Astrocyte (in vitro differentiated cells and primary cell): ENCODE data around the gene ZBTB2. TPM values are rescaled to one million over a fixed set of nuclear protein-coding genes. Genes with fewer than 3 reads are reported as not detected.

Experiments used
- DNase-seq: peaks from one replicate; pipeline ENCODE4 v3.0.0-alpha.2; 2010; ENCODE audit warnings: low read depth
- FAIRE-seq: peaks from 2 replicates; lab custom pipeline; 2011; peaks lifted over from hg19 to GRCh38; lab: Jason Lieb, UNC
- H2AFZ ChIP-seq: 2 replicates; pipeline ENCODE4 v1.6.0; 2012; ENCODE audit warnings: low read depth, low read length, inconsistent platforms
- H3K27ac ChIP-seq: 2 replicates; pipeline ENCODE4 v1.5.1; 2011; ENCODE audit warnings: low read depth, low read length, inconsistent platforms
- H3K27me3 ChIP-seq: 2 replicates; pipeline ENCODE4 v1.6.0; 2011; ENCODE audit warnings: low read length, inconsistent platforms; ENCODE audit not compliant: insufficient read depth
- H3K36me3 ChIP-seq: 2 replicates; pipeline ENCODE4 v1.5.1; 2011; ENCODE audit warnings: low read length, inconsistent platforms; ENCODE audit not compliant: insufficient read depth
- H3K4me1 ChIP-seq: 2 replicates; pipeline ENCODE4 v1.5.1; 2011; ENCODE audit warnings: low read length, inconsistent platforms; ENCODE audit not compliant: insufficient read depth
- H3K4me2 ChIP-seq: 2 replicates; pipeline ENCODE4 v1.6.0; 2012; ENCODE audit warnings: low read length, inconsistent platforms
- H3K4me3 ChIP-seq: 2 replicates; pipeline ENCODE4 v1.5.1; 2011; ENCODE audit warnings: low read depth, mild to moderate bottlenecking, low read length, inconsistent platforms; ENCODE audit not compliant: insufficient read depth
- H3K79me2 ChIP-seq: 2 replicates; pipeline ENCODE4 v1.6.0; 2012; ENCODE audit warnings: mild to moderate bottlenecking, low read length, inconsistent platforms; ENCODE audit not compliant: insufficient read depth
- H3K9ac ChIP-seq: 2 replicates; pipeline ENCODE4 v1.6.0; 2012; ENCODE audit warnings: mild to moderate bottlenecking, low read length, inconsistent platforms
- H3K9me3 ChIP-seq: 2 replicates; pipeline ENCODE4 v1.5.1; 2012; ENCODE audit warnings: low read depth, mild to moderate bottlenecking, low read length, inconsistent platforms; ENCODE audit not compliant: insufficient read depth
- H4K20me1 ChIP-seq: 2 replicates; pipeline ENCODE4 v1.6.0; 2012; ENCODE audit warnings: low read length, inconsistent platforms; ENCODE audit not compliant: insufficient read depth
- H3K27ac Mint-ChIP-seq: one replicate; pipeline ENCODE4 v1.8.0; 2021; ENCODE audit warnings: mild to moderate bottlenecking, mixed read lengths; ENCODE audit not compliant: unreplicated experiment
- H3K27me3 Mint-ChIP-seq: one replicate; pipeline ENCODE4 v1.8.0; 2021; ENCODE audit warnings: low read depth, mixed read lengths; ENCODE audit not compliant: unreplicated experiment
- H3K36me3 Mint-ChIP-seq: one replicate; pipeline ENCODE4 v1.8.0; 2021; ENCODE audit warnings: low read depth, mixed read lengths; ENCODE audit not compliant: unreplicated experiment
- H3K4me1 Mint-ChIP-seq: one replicate; pipeline ENCODE4 v1.8.0; 2021; ENCODE audit warnings: low read depth, mixed read lengths; ENCODE audit not compliant: unreplicated experiment
- H3K4me3 Mint-ChIP-seq: one replicate; pipeline ENCODE4 v1.8.0; 2021; ENCODE audit warnings: mild to moderate bottlenecking, moderate library complexity, mixed read lengths; ENCODE audit not compliant: unreplicated experiment
- H3K9me3 Mint-ChIP-seq: one replicate; pipeline ENCODE4 v1.8.0; 2021; ENCODE audit warnings: mild to moderate bottlenecking, mixed read lengths; ENCODE audit not compliant: unreplicated experiment
- EZH2 ChIP-seq: IDR thresholded peaks from 2 replicates; pipeline ENCODE4 v1.6.1; 2012; ENCODE audit warnings: mild to moderate bottlenecking, low read length, inconsistent platforms; ENCODE audit not compliant: insufficient read depth
- total RNA-seq: library from RNA; stranded (reverse); gene quantifications from 2 replicates; pipeline ENCODE4 v1.2.1, GENCODE V29; 2021
- TF ChIP-seq, protein P1 (sequence below): IDR thresholded peaks from 2 replicates; pipeline ENCODE4 v1.5.1; 2011; ENCODE audit warnings: low read depth, mild to moderate bottlenecking, inconsistent platforms, low read length, moderate library complexity; ENCODE audit not compliant: insufficient read depth

The ZBTB2 gene
- total RNA-seq, 1 donor from 2014 or later = 20.8 TPM

DNA sequence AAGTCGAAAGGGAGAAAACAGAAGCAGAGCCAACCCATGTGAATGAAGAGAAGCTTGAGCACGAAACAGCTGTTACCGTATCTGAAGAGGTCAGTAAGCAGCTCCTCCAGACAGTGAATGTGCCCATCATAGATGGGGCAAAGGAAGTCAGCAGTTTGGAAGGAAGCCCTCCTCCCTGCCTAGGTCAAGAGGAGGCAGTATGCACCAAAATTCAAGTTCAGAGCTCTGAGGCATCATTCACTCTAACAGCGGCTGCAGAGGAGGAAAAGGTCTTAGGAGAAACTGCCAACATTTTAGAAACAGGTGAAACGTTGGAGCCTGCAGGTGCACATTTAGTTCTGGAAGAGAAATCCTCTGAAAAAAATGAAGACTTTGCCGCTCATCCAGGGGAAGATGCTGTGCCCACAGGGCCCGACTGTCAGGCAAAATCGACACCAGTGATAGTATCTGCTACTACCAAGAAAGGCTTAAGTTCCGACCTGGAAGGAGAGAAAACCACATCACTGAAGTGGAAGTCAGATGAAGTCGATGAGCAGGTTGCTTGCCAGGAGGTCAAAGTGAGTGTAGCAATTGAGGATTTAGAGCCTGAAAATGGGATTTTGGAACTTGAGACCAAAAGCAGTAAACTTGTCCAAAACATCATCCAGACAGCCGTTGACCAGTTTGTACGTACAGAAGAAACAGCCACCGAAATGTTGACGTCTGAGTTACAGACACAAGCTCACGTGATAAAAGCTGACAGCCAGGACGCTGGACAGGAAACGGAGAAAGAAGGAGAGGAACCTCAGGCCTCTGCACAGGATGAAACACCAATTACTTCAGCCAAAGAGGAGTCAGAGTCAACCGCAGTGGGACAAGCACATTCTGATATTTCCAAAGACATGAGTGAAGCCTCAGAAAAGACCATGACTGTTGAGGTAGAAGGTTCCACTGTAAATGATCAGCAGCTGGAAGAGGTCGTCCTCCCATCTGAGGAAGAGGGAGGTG lies 38.7 kb downstream of the ZBTB2 start:
- Histone ChIP-seq H3K9ac (no peak overlapping the region), H3K36me3 (peaks cover 67% of the 10 kb centered on the region), H3K9me3 (no peaks in the 10 kb centered on the region), H2AFZ (no peak overlapping the region), H3K4me3 (no peak overlapping the region), H3K27me3 (no peaks in the 10 kb centered on the region), H3K79me2 (peaks cover 64% of the 10 kb centered on the region), H3K4me1 (peaks cover 2% of the 10 kb centered on the region), H3K27ac (no peak overlapping the region), H3K4me2 (no peak overlapping the region), H4K20me1 (peaks cover 59% of the 10 kb centered on the region)
- FAIRE-seq = no peak
- TF ChIP-seq, protein P1, sequence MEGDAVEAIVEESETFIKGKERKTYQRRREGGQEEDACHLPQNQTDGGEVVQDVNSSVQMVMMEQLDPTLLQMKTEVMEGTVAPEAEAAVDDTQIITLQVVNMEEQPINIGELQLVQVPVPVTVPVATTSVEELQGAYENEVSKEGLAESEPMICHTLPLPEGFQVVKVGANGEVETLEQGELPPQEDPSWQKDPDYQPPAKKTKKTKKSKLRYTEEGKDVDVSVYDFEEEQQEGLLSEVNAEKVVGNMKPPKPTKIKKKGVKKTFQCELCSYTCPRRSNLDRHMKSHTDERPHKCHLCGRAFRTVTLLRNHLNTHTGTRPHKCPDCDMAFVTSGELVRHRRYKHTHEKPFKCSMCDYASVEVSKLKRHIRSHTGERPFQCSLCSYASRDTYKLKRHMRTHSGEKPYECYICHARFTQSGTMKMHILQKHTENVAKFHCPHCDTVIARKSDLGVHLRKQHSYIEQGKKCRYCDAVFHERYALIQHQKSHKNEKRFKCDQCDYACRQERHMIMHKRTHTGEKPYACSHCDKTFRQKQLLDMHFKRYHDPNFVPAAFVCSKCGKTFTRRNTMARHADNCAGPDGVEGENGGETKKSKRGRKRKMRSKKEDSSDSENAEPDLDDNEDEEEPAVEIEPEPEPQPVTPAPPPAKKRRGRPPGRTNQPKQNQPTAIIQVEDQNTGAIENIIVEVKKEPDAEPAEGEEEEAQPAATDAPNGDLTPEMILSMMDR = no peak
- no peak for TF ChIP-seq EZH2
- Mint-ChIP-seq H3K36me3 (peaks cover 5% of the 10 kb centered on the region), H3K4me1 (no peaks in the 10 kb centered on the region), H3K4me3 (no peak overlapping the region), H3K9me3 (peaks cover 2% of the 10 kb centered on the region), H3K27ac (no peak overlapping the region), H3K27me3 (no peaks in the 10 kb centered on the region)
- DNase-seq = no peak

DNA sequence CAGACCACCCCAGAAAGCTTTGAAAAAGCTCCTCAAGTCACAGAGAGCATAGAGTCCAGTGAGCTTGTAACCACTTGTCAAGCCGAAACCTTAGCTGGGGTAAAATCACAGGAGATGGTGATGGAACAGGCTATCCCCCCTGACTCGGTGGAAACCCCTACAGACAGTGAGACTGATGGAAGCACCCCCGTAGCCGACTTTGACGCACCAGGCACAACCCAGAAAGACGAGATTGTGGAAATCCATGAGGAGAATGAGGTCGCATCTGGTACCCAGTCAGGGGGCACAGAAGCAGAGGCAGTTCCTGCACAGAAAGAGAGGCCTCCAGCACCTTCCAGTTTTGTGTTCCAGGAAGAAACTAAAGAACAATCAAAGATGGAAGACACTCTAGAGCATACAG lies 39.6 kb downstream of the ZBTB2 start:
- H3K36me3 ChIP-seq = peaks cover 62% of the 10 kb centered on the region
- peaks cover 2% of the 10 kb centered on the region for H3K9me3 Mint-ChIP-seq
- peaks cover 5% of the 10 kb centered on the region for H3K36me3 Mint-ChIP-seq
- peaks cover under 1% of the 10 kb centered on the region for H3K4me1 ChIP-seq
- H3K27ac Mint-ChIP-seq = no peak overlapping the region
- no peak overlapping the region for H2AFZ ChIP-seq
- no peaks in the 10 kb centered on the region for H3K9me3 ChIP-seq
- H3K27me3 Mint-ChIP-seq = no peaks in the 10 kb centered on the region
- H3K27ac ChIP-seq = no peak overlapping the region
- no peak for FAIRE-seq
- H4K20me1 ChIP-seq = peaks cover 69% of the 10 kb centered on the region
- TF ChIP-seq EZH2 = no peak
- TF ChIP-seq, protein P1 = no peak
- no peak overlapping the region for H3K4me3 Mint-ChIP-seq
- H3K4me3 ChIP-seq = no peak overlapping the region
- no peak overlapping the region for H3K4me2 ChIP-seq
- H3K27me3 ChIP-seq = no peaks in the 10 kb centered on the region
- H3K4me1 Mint-ChIP-seq = no peaks in the 10 kb centered on the region
- H3K79me2 ChIP-seq = peaks cover 73% of the 10 kb centered on the region
- H3K9ac ChIP-seq = no peak overlapping the region
- no peak for DNase-seq
